H9 (cell line): ENCODE data around the gene CCNY. TPM values are rescaled to one million over a fixed set of nuclear protein-coding genes. Genes with fewer than 3 reads are reported as not detected.
A peak's percentile ranks its signal among the peaks of the same experiment; 100 is the strongest.

Experiments used
- DNase-seq: peaks from one replicate; pipeline ENCODE4 v3.0.0-alpha.2; 2017
- H2AFZ ChIP-seq: one replicate; pipeline ENCODE4 v1.6.1; 2013; ENCODE audit warnings: mild to moderate bottlenecking, low read length, control low read depth, moderate library complexity
- H2AK5ac ChIP-seq: 2 replicates; pipeline ENCODE4 v1.6.1; 2013; ENCODE audit warnings: low read length, control low read depth, mixed read lengths; ENCODE audit not compliant: insufficient read length
- H2BK120ac ChIP-seq: one replicate; pipeline ENCODE4 v1.6.1; 2013; ENCODE audit warnings: low read depth, mild to moderate bottlenecking, low read length, control low read depth, inconsistent platforms; ENCODE audit not compliant: poor library complexity, severe bottlenecking
- H2BK12ac ChIP-seq: 2 replicates; pipeline ENCODE4 v1.6.1; 2013; ENCODE audit warnings: low read length, control low read depth, mixed read lengths, low read depth; ENCODE audit not compliant: insufficient read length
- H2BK15ac ChIP-seq: 2 replicates; pipeline ENCODE4 v1.6.1; 2013; ENCODE audit warnings: low read depth, low read length, control low read depth
- H2BK20ac ChIP-seq: one replicate; pipeline ENCODE4 v1.6.1; 2013; ENCODE audit warnings: low read depth, mild to moderate bottlenecking, low read length, control low read depth, inconsistent platforms; ENCODE audit not compliant: poor library complexity, severe bottlenecking
- H2BK5ac ChIP-seq: 2 replicates; pipeline ENCODE4 v1.6.1; 2013; ENCODE audit warnings: low read length, control low read depth, mixed read lengths; ENCODE audit not compliant: insufficient read length
- H3K14ac ChIP-seq: 2 replicates; pipeline ENCODE4 v1.6.1; 2013; ENCODE audit warnings: low read length, control low read depth; ENCODE audit not compliant: insufficient read depth
- H3K18ac ChIP-seq: 2 replicates; pipeline ENCODE4 v1.6.1; 2013; ENCODE audit warnings: low read depth, mild to moderate bottlenecking, mixed read lengths, low read length, control low read depth; ENCODE audit not compliant: insufficient read length
- H3K23ac ChIP-seq: 2 replicates; pipeline ENCODE4 v1.6.1; 2013; ENCODE audit warnings: low read length, control low read depth, mixed read lengths, low read depth; ENCODE audit not compliant: insufficient read length
- H3K23me2 ChIP-seq: 2 replicates; pipeline ENCODE4 v1.6.1; 2013; ENCODE audit warnings: low read depth, mild to moderate bottlenecking, mixed read lengths, low read length, control low read depth; ENCODE audit not compliant: insufficient read length, poor library complexity, severe bottlenecking
- H3K27ac ChIP-seq: 2 replicates; pipeline ENCODE4 v1.5.1; 2013; ENCODE audit warnings: low read length, control low read depth, mixed read lengths, low read depth; ENCODE audit not compliant: insufficient read length
- H3K27me3 ChIP-seq: 2 replicates; pipeline ENCODE4 v1.6.1; 2013; ENCODE audit warnings: low read length, control low read depth, inconsistent platforms; ENCODE audit not compliant: insufficient read depth
- H3K4ac ChIP-seq: 2 replicates; pipeline ENCODE4 v1.6.1; 2013; ENCODE audit warnings: low read depth, mild to moderate bottlenecking, control low read depth, inconsistent platforms, low read length, moderate library complexity
- H3K4me1 ChIP-seq: 2 replicates; pipeline ENCODE4 v1.6.1; 2013; ENCODE audit warnings: low read length, control low read depth, inconsistent platforms; ENCODE audit not compliant: insufficient read depth
- H3K4me2 ChIP-seq: 2 replicates; pipeline ENCODE4 v1.6.1; 2013; ENCODE audit warnings: low read length, control low read depth, mixed read lengths; ENCODE audit not compliant: insufficient read length, insufficient read depth
- H3K56ac ChIP-seq: 2 replicates; pipeline ENCODE4 v1.6.1; 2013; ENCODE audit warnings: low read depth, mild to moderate bottlenecking, mixed read lengths, low read length, control low read depth; ENCODE audit not compliant: insufficient read length
- H3K79me1 ChIP-seq: 2 replicates; pipeline ENCODE4 v1.6.1; 2013; ENCODE audit warnings: low read depth, mild to moderate bottlenecking, moderate library complexity, low read length, control low read depth, inconsistent platforms; ENCODE audit not compliant: insufficient read depth, poor library complexity, severe bottlenecking
- H3K79me2 ChIP-seq: 2 replicates; pipeline ENCODE4 v1.6.1; 2013; ENCODE audit warnings: low read length, control low read depth, inconsistent platforms; ENCODE audit not compliant: insufficient read depth
- H3K9ac ChIP-seq: 2 replicates; pipeline ENCODE4 v1.6.1; 2013; ENCODE audit warnings: low read length, control low read depth, mixed read lengths; ENCODE audit not compliant: insufficient read length; ENCODE audit errors: extremely low read depth
- H3K9me3 ChIP-seq: one replicate; pipeline ENCODE4 v1.6.1; 2013; ENCODE audit warnings: low read depth, low read length, inconsistent platforms; ENCODE audit not compliant: control insufficient read depth
- H3T11ph ChIP-seq: one replicate; pipeline ENCODE4 v1.6.1; 2013; ENCODE audit warnings: mild to moderate bottlenecking, low read length, control low read depth, inconsistent platforms
- H4K20me1 ChIP-seq: one replicate; pipeline ENCODE4 v1.6.1; 2013; ENCODE audit not compliant: control insufficient read depth, insufficient read length, insufficient read depth
- H4K5ac ChIP-seq: 2 replicates; pipeline ENCODE4 v1.6.1; 2013; ENCODE audit warnings: low read depth, mild to moderate bottlenecking, mixed read lengths, low read length, control low read depth; ENCODE audit not compliant: insufficient read length
- H4K8ac ChIP-seq: replicated peaks from 2 replicates; pipeline ENCODE4 v1.6.1; 2013; ENCODE audit warnings: low read length, control low read depth, mixed read lengths, low read depth; ENCODE audit not compliant: insufficient read length
- H4K91ac ChIP-seq: 2 replicates; pipeline ENCODE4 v1.6.1; 2013; ENCODE audit warnings: low read depth, mild to moderate bottlenecking, moderate library complexity, mixed read lengths, low read length, control low read depth; ENCODE audit not compliant: insufficient read length
- H3K27ac Mint-ChIP-seq, 3 experiments: 2 replicates in 2 of 3; 3 replicates in 1 of 3; pipeline ENCODE4 v1.8.0; 2020 to 2021; ENCODE audit warnings: mixed read lengths in 3 of 3, mild to moderate bottlenecking in 1 of 3, moderate library complexity in 1 of 3
- H3K27me3 Mint-ChIP-seq: 2 replicates; pipeline ENCODE4 v1.8.0; 2021; ENCODE audit warnings: low read depth, mild to moderate bottlenecking, moderate library complexity, mixed read lengths
- H3K36me3 Mint-ChIP-seq, 3 experiments: 2 replicates in 2 of 3; 3 replicates in 1 of 3; pipeline ENCODE4 v1.8.0; 2020 to 2021; ENCODE audit warnings: low read depth in 3 of 3, mixed read lengths in 3 of 3; ENCODE audit not compliant: insufficient read depth in 1 of 3
- H3K4me1 Mint-ChIP-seq, 2 experiments: 2 replicates each; pipeline ENCODE4 v1.8.0; 2020; ENCODE audit warnings: mixed read lengths in 2 of 2
- H3K4me3 Mint-ChIP-seq, 2 experiments: 2 replicates in 1 of 2; 3 replicates in 1 of 2; pipeline ENCODE4 v1.8.0; 2020 to 2021; ENCODE audit warnings: mild to moderate bottlenecking in 2 of 2, mixed read lengths in 2 of 2, moderate library complexity in 1 of 2
- H3K9me3 Mint-ChIP-seq, 2 experiments: 2 replicates in 1 of 2; 3 replicates in 1 of 2; pipeline ENCODE4 v1.8.0; 2020; ENCODE audit warnings: mild to moderate bottlenecking in 2 of 2, mixed read lengths in 2 of 2, moderate library complexity in 1 of 2
- CTCF ChIP-seq: fragments of 200-600 bp; sonication (generic); conservative IDR thresholded peaks from 3 replicates; pipeline ENCODE4 v1.8.0; 2021; ENCODE audit warnings: antibody characterized with exemption, mild to moderate bottlenecking
- WGBS: extraction: QIAGEN DNeasy Blood & Tissue Kit; methylation state at CpG from one replicate; pipeline ENCODE4 v1.1.7; 2013; ENCODE audit warnings: missing lambda C conversion rate, low lambda C conversion rate, mixed read lengths; ENCODE audit not compliant: insufficient read length; ENCODE audit errors: extremely low coverage; 5-methylcytosine and 5-hydroxymethylcytosine counted together
- total RNA-seq: library from RNA; stranded (reverse); gene quantifications from 2 replicates; pipeline ENCODE4 v1.2.1, GENCODE V29; 2021

CCNY gene
- total RNA-seq, 1 experiment from 2014 or later = 62.1 TPM

GRCh38 chr10:35594115-35595079, 258.1 kb downstream of the CCNY start:
- Histone ChIP-seq H3K23me2 (no peaks in the 10 kb centered on the region), H3K23ac (no peak overlapping the region), H2AK5ac (no peak overlapping the region), H3K18ac (peak overlapping the region; percentile 51), H2BK15ac (no peak overlapping the region), H3K4me2 (peak overlapping the region; percentile 29), H3K4me1 (peaks cover 14% of the 10 kb centered on the region), H4K5ac (no peak overlapping the region), H4K20me1 (no peaks in the 10 kb centered on the region), H2BK5ac (no peak overlapping the region), H2BK120ac (no peak overlapping the region), H2BK20ac (no peak overlapping the region), H3K79me1 (no peaks in the 10 kb centered on the region), H2BK12ac (no peak overlapping the region), H3K56ac (no peak overlapping the region), H3K27ac (peak overlapping the region; percentile 70), H4K8ac (no peak overlapping the region), H3T11ph (no peak overlapping the region), H2AFZ (no peak overlapping the region), H3K27me3 (no peaks in the 10 kb centered on the region), H3K4ac (no peak overlapping the region), H4K91ac (peak overlapping the region; percentile 15), H3K14ac (peak overlapping the region; percentile 10), H3K9ac (no peak overlapping the region), H3K9me3 (no peaks in the 10 kb centered on the region), H3K79me2 (no peaks in the 10 kb centered on the region)
- Mint-ChIP-seq H3K27ac (peak overlapping the region; percentile 57 to 95 (median 86)), H3K27me3 (peaks cover 4% of the 10 kb centered on the region), H3K9me3 (peaks cover 22 to 27% of the 10 kb centered on the region in 2 experiments), H3K4me1 (peaks cover 33 to 36% of the 10 kb centered on the region in 2 experiments), H3K36me3 (peaks cover 3 to 29% (median 14%) of the 10 kb centered on the region in 3 experiments), H3K4me3 (peak overlapping the region; percentile 25 to 28; a peak in 4 of 5 replicates)
- no CpG with 5 or more reads among the region's 14 CpGs for WGBS
- TF ChIP-seq CTCF = no peak
- DNase-seq = peak; percentile 79
